H1 (cell line): ENCODE measurements around the gene ZNF785. TPM values are rescaled to one million over a fixed set of nuclear protein-coding genes. Genes with fewer than 3 reads are reported as not detected.

ENCODE experiments used
- CTCF ChIA-PET: fragments of 300-600 bp; sonication (Branson Sonifier 250); formaldehyde crosslinking; loops from one replicate; lab custom pipeline; 2021; ENCODE audit not compliant: partially characterized antibody; lab: Charles Lee
- POLR2A ChIA-PET: fragments of 300-600 bp; sonication (Branson Sonifier 250); formaldehyde crosslinking; loops from one replicate; lab custom pipeline; 2021; ENCODE audit warnings: inconsistent platforms; ENCODE audit not compliant: partially characterized antibody; lab: Charles Lee
- DNase-seq, 2 experiments: peaks; one replicate each; pipeline versions ENCODE4 v3.0.0 to v3.0.0-alpha.2; 2010 to 2022; ENCODE audit warnings: low spot score in 2 of 2, low read depth in 1 of 2, mixed read lengths in 1 of 2
- FAIRE-seq: peaks from 2 replicates; lab custom pipeline; 2011; peaks lifted over from hg19 to GRCh38; lab: Jason Lieb, UNC
- H2AFZ ChIP-seq: 2 replicates; pipeline ENCODE4 v1.8.1; 2012; ENCODE audit warnings: low read length, inconsistent platforms
- H2AK5ac ChIP-seq: 2 replicates; pipeline ENCODE4 v1.6.1; 2013; ENCODE audit warnings: low read depth, low read length
- H2BK120ac ChIP-seq: replicated peaks from 2 replicates; pipeline ENCODE3; 2013; ENCODE audit warnings: low read depth, low read length, inconsistent platforms
- H2BK12ac ChIP-seq: 2 replicates; pipeline ENCODE4 v1.6.1; 2013; ENCODE audit warnings: low read depth, low read length
- H2BK15ac ChIP-seq: 2 replicates; pipeline ENCODE4 v1.6.1; 2013; ENCODE audit warnings: low read length
- H2BK20ac ChIP-seq: 2 replicates; pipeline ENCODE4 v1.6.1; 2013; ENCODE audit warnings: low read length
- H2BK5ac ChIP-seq: 2 replicates; pipeline ENCODE4 v1.6.1; 2013; ENCODE audit warnings: low read depth, low read length
- H3K14ac ChIP-seq: 2 replicates; pipeline ENCODE4 v1.6.1; 2013; ENCODE audit warnings: inconsistent platforms; ENCODE audit not compliant: insufficient read length
- H3K18ac ChIP-seq: 2 replicates; pipeline ENCODE4 v1.6.1; 2013; ENCODE audit warnings: low read length; ENCODE audit errors: extremely low read depth
- H3K23ac ChIP-seq: 2 replicates; pipeline ENCODE4 v1.6.1; 2013; ENCODE audit warnings: inconsistent platforms; ENCODE audit not compliant: insufficient read length
- H3K23me2 ChIP-seq: 2 replicates; pipeline ENCODE4 v1.6.1; 2013; ENCODE audit warnings: low read depth, low read length
- H3K27ac ChIP-seq: 2 replicates; pipeline ENCODE4 v1.6.1; 2011; ENCODE audit warnings: low read depth, low read length, inconsistent platforms
- H3K27me3 ChIP-seq, 4 experiments: replicated peaks in 1 of 4; 1 replicate in 1 of 4; 2 replicates in 3 of 4; pipeline versions ENCODE4 v1.6.1 to v1.8.1; 2011 to 2013; ENCODE audit warnings: low read length in 3 of 4, mild to moderate bottlenecking in 3 of 4, inconsistent platforms in 2 of 4, mixed read lengths in 2 of 4, moderate library complexity in 1 of 4; ENCODE audit not compliant: control insufficient read depth in 3 of 4, insufficient read depth in 3 of 4; ENCODE audit errors: extremely low read depth in 1 of 4
- H3K36me3 ChIP-seq, 4 experiments: 2 replicates each; pipeline versions ENCODE4 v1.6.1 to v1.8.1; 2011 to 2013; ENCODE audit warnings: mild to moderate bottlenecking in 4 of 4, low read length in 3 of 4, moderate library complexity in 2 of 4, control low read depth in 1 of 4, inconsistent platforms in 1 of 4; ENCODE audit not compliant: insufficient read depth in 4 of 4, control insufficient read depth in 2 of 4
- H3K4ac ChIP-seq: replicated peaks from 2 replicates; pipeline ENCODE3; 2013; ENCODE audit warnings: low read length, low read depth, mixed read lengths, inconsistent platforms; ENCODE audit not compliant: insufficient read length
- H3K4me1 ChIP-seq, 4 experiments: replicated peaks in 1 of 4; 1 replicate in 1 of 4; 2 replicates in 3 of 4; pipeline versions ENCODE4 v1.6.1 to v1.8.1; 2011 to 2013; ENCODE audit warnings: low read length in 3 of 4, inconsistent platforms in 2 of 4, mixed read lengths in 1 of 4; ENCODE audit not compliant: insufficient read depth in 4 of 4, control insufficient read depth in 3 of 4
- H3K4me2 ChIP-seq, 2 experiments: 2 replicates each; pipeline versions ENCODE4 v1.6.1 to v1.8.1; 2011 to 2013; ENCODE audit warnings: low read depth in 2 of 2, low read length in 2 of 2, control low read depth in 1 of 2, inconsistent platforms in 1 of 2, mild to moderate bottlenecking in 1 of 2; ENCODE audit not compliant: insufficient read depth in 1 of 2
- H3K4me3 ChIP-seq, 4 experiments: fragments of 200-600, 300-600 bp in 1 of 4; sonication (generic), shearing (Covaris generic), sonication (Bioruptor Twin) in 1 of 4; 2 replicates each; pipeline versions ENCODE4 v1.5.1 to v1.8.1; 2011 to 2016; ENCODE audit warnings: low read length in 4 of 4, low read depth in 3 of 4, control low read depth in 2 of 4, inconsistent platforms in 2 of 4, mild to moderate bottlenecking in 2 of 4, mixed read lengths in 1 of 4, moderate library complexity in 1 of 4; ENCODE audit not compliant: insufficient read depth in 2 of 4; ENCODE audit errors: extremely low read depth in 1 of 4
- H3K56ac ChIP-seq: replicated peaks from 2 replicates; pipeline ENCODE3; 2013; ENCODE audit warnings: low read depth, mild to moderate bottlenecking, mixed read lengths, low read length, inconsistent platforms; ENCODE audit not compliant: insufficient read length
- H3K79me1 ChIP-seq: 2 replicates; pipeline ENCODE4 v1.6.1; 2013; ENCODE audit warnings: low read depth, low read length, control low read depth
- H3K79me2 ChIP-seq, 2 experiments: 2 replicates each; pipeline versions ENCODE4 v1.6.1 to v1.8.1; 2012 to 2013; ENCODE audit warnings: low read length in 2 of 2, mild to moderate bottlenecking in 2 of 2, inconsistent platforms in 1 of 2; ENCODE audit not compliant: insufficient read depth in 2 of 2, control insufficient read depth in 1 of 2
- H3K9ac ChIP-seq, 4 experiments: replicated peaks in 1 of 4; 1 replicate in 1 of 4; 2 replicates in 3 of 4; pipeline versions ENCODE4 v1.6.1 to v1.8.1; 2011 to 2013; ENCODE audit warnings: low read depth in 3 of 4, low read length in 3 of 4, control low read depth in 2 of 4, mild to moderate bottlenecking in 2 of 4, moderate library complexity in 2 of 4, inconsistent platforms in 1 of 4; ENCODE audit errors: extremely low read depth in 1 of 4
- H3K9me3 ChIP-seq, 2 experiments: 2 replicates each; pipeline versions ENCODE4 v1.6.1 to v1.8.1; 2012 to 2013; ENCODE audit warnings: mild to moderate bottlenecking in 2 of 2, moderate library complexity in 2 of 2, control low read depth in 1 of 2, inconsistent platforms in 1 of 2, low read depth in 1 of 2, low read length in 1 of 2, mixed read lengths in 1 of 2; ENCODE audit not compliant: insufficient read depth in 2 of 2
- H4K20me1 ChIP-seq, 2 experiments: replicated peaks in 1 of 2; 2 replicates each; pipeline versions ENCODE3 to v1.8.1; 2011 to 2013; ENCODE audit warnings: inconsistent platforms in 2 of 2, low read length in 2 of 2, mild to moderate bottlenecking in 1 of 2; ENCODE audit not compliant: insufficient read depth in 2 of 2, control insufficient read depth in 1 of 2
- H4K5ac ChIP-seq: 2 replicates; pipeline ENCODE4 v1.6.1; 2013; ENCODE audit warnings: low read length, low read depth, mixed read lengths, inconsistent platforms; ENCODE audit not compliant: insufficient read length
- H4K8ac ChIP-seq: 2 replicates; pipeline ENCODE4 v1.8.0; 2013; ENCODE audit warnings: mild to moderate bottlenecking, moderate library complexity, low read length, inconsistent platforms; ENCODE audit not compliant: insufficient read depth; ENCODE audit errors: extremely low read depth
- H4K91ac ChIP-seq: replicated peaks from 2 replicates; pipeline ENCODE3; 2013; ENCODE audit warnings: low read length, mixed read lengths, inconsistent platforms; ENCODE audit not compliant: insufficient read length
- CBX5 ChIP-seq: fragments of 300-800, 300-1000 bp; sonication (generic); IDR thresholded peaks from 2 replicates; pipeline ENCODE4 v1.7.1; 2016; ENCODE audit warnings: antibody characterized with exemption, low read length, low read depth
- CBX8 ChIP-seq: fragments of 300-800, 300-1000 bp; sonication (generic); IDR thresholded peaks from 2 replicates; pipeline ENCODE4 v1.7.1; 2016; ENCODE audit warnings: low read depth, low read length, borderline replicate concordance
- FOSL1 ChIP-seq: IDR thresholded peaks from 2 replicates; pipeline ENCODE4 v1.6.1; 2011; ENCODE audit warnings: mild to moderate bottlenecking, low read depth, low read length, moderate library complexity; ENCODE audit not compliant: insufficient read depth
- JUND ChIP-seq: IDR thresholded peaks from 2 replicates; pipeline ENCODE4 v1.6.1; 2011; ENCODE audit warnings: mild to moderate bottlenecking, improper control_type of control experiment, low read length
- POLR2A ChIP-seq, 2 experiments: IDR thresholded peaks; 1 replicate in 1 of 2; 2 replicates in 1 of 2; pipeline ENCODE4 v1.6.1; 2011; ENCODE audit warnings: low read depth in 2 of 2, low read length in 2 of 2, mild to moderate bottlenecking in 2 of 2; ENCODE audit errors: control extremely low read depth in 1 of 2
- RFX5 ChIP-seq: IDR thresholded peaks from 2 replicates; pipeline ENCODE4 v1.6.1; 2011; ENCODE audit warnings: low read depth, low read length, improper control_type of control experiment, borderline replicate concordance
- RNF2 ChIP-seq: fragments of 200-900, 300-1000 bp; sonication (generic); IDR thresholded peaks from 2 replicates; pipeline ENCODE4 v1.7.1; 2016; ENCODE audit warnings: borderline replicate concordance, low read depth, mild to moderate bottlenecking, antibody characterized with exemption, low read length; ENCODE audit not compliant: poor library complexity, severe bottlenecking; ENCODE audit errors: missing control alignments
- RXRA ChIP-seq: IDR thresholded peaks from 2 replicates; pipeline ENCODE4 v1.6.1; 2011; ENCODE audit warnings: low read depth, mild to moderate bottlenecking, low read length, moderate library complexity; ENCODE audit not compliant: insufficient read depth
- SP1 ChIP-seq: IDR thresholded peaks from 2 replicates; pipeline ENCODE4 v1.6.1; 2011; ENCODE audit warnings: low read depth, low read length
- YY1 ChIP-seq: IDR thresholded peaks from 2 replicates; pipeline ENCODE4 v1.6.1; 2011; ENCODE audit warnings: low read depth, mild to moderate bottlenecking, low read length
- WGBS, 2 experiments: shearing (Covaris generic) in 1 of 2; methylation state at CpG; one replicate each; pipeline versions ENCODE4 v1.1.6 to v1.1.7; 2013 to 2015; ENCODE audit warnings: low lambda C conversion rate in 2 of 2, mixed read lengths in 2 of 2, inconsistent platforms in 1 of 2, low coverage in 1 of 2, missing lambda C conversion rate in 1 of 2; ENCODE audit not compliant: insufficient replicate concordance in 2 of 2, insufficient coverage in 1 of 2, insufficient read length in 1 of 2; ENCODE audit errors: extremely low coverage in 1 of 2, missing lambda C conversion rate in 1 of 2; 5-methylcytosine and 5-hydroxymethylcytosine counted together
- polyA plus RNA-seq, 7 experiments: library from polyadenylated mRNA; depleted of rRNA in 3 of 7; stranded (reverse) in 5 of 7; unstranded in 2 of 7; fragments of >200 nt in 5 of 7; fragments of 200-250 nt in 2 of 7; gene quantifications; 1 replicate in 5 of 7; 2 replicates in 1 of 7; 4 replicates in 1 of 7; pipeline versions ENCODE4 v1.2.1 to v1.2.3, GENCODE V29; 2011 to 2013; ENCODE audit warnings: missing spikeins in 2 of 7, mixed read lengths in 2 of 7
- total RNA-seq: library from RNA; stranded (reverse); fragmentation: NEBNext Ultra II Directional; extraction: Animal tissue kit (Norgen Biotek cat#: 25700); gene quantifications from 2 replicates; pipeline ENCODE4 v1.2.1, GENCODE V29; 2021
- TF ChIP-seq, protein P1 (sequence below): IDR thresholded peaks from 2 replicates; pipeline ENCODE4 v1.6.1; 2012; ENCODE audit warnings: low read length, inconsistent platforms

The ZNF785 gene
- total and polyA plus RNA-seq, 2 of the 8 experiments (the other 6 are each of a cell fraction or from before 2014, with no cell fraction given): 8.6 to 12.9 TPM

- DNase-seq: no peak
- no peak overlapping the region for H4K5ac ChIP-seq
- H3K27ac ChIP-seq: no peak overlapping the region
- H3K4me3 ChIP-seq: no peak overlapping the region
- peaks cover 6% of the 10 kb centered on the region; the same call in 1 of the 2 replicates for H3K23me2 ChIP-seq
- H2BK15ac ChIP-seq: no peak overlapping the region
- peaks cover 0 to 9% (median 2%) of the 10 kb centered on the region in 4 experiments; a peak in 5 of 7 replicates for H3K4me1 ChIP-seq
- H3K79me2 ChIP-seq: no peaks in the 10 kb centered on the region
- TF ChIP-seq SP1 (no peak), POLR2A (IDR thresholded peaks at IDR 0.05; ENCODE audit: control extremely low read depth in 1 of 2, low read depth in 2 of 2, low read length in 2 of 2) (no peak), FOSL1 (no peak), CBX5 (no peak), YY1 (no peak), JUND (no peak), CBX8 (no peak), RNF2 (no peak), RXRA (no peak), RFX5 (no peak)
- TF ChIP-seq, protein P1, sequence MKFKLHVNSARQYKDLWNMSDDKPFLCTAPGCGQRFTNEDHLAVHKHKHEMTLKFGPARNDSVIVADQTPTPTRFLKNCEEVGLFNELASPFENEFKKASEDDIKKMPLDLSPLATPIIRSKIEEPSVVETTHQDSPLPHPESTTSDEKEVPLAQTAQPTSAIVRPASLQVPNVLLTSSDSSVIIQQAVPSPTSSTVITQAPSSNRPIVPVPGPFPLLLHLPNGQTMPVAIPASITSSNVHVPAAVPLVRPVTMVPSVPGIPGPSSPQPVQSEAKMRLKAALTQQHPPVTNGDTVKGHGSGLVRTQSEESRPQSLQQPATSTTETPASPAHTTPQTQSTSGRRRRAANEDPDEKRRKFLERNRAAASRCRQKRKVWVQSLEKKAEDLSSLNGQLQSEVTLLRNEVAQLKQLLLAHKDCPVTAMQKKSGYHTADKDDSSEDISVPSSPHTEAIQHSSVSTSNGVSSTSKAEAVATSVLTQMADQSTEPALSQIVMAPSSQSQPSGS: no peak
- H4K91ac ChIP-seq: no peak overlapping the region
- FAIRE-seq: no peak
- H3K4ac ChIP-seq: no peak overlapping the region
- no peak overlapping the region for H3K14ac ChIP-seq
- WGBS, 2 experiments: 88% methylated on average over 4 of the region's 4 CpGs; no CpG with 5 or more reads in 1 of the 2 experiments
- POLR2A ChIA-PET: interaction anchor here (0.7 to 5.0 kb wide), 11 partner anchors 8 to 138 kb away, joined by 3 to 26 read pairs (median 4); partner anchors contain the start of genes ZNF689, ZNF747, ZNF764 and ZNF785
- H3K9me3 ChIP-seq: no peaks in the 10 kb centered on the region
- H3K79me1 ChIP-seq: no peaks in the 10 kb centered on the region
- H3K27me3 ChIP-seq: peaks cover 0 to under 1% (median under 1%) of the 10 kb centered on the region in 4 experiments; a peak in 2 of 7 replicates
- H3K9ac ChIP-seq: no peak overlapping the region
- H2BK20ac ChIP-seq: no peak overlapping the region
- H4K8ac ChIP-seq: no peak overlapping the region
- H3K4me2 ChIP-seq: no peak overlapping the region
- H3K56ac ChIP-seq: no peak overlapping the region
- no peak overlapping the region for H2BK5ac ChIP-seq
- H2BK12ac ChIP-seq: no peak overlapping the region
- no peak overlapping the region for H2AFZ ChIP-seq
- H2AK5ac ChIP-seq: no peak overlapping the region
- H3K18ac ChIP-seq: no peak overlapping the region
- no peaks in the 10 kb centered on the region for H3K36me3 ChIP-seq
- H4K20me1 ChIP-seq: no peaks in the 10 kb centered on the region
- H3K23ac ChIP-seq: no peak overlapping the region
- H2BK120ac ChIP-seq: no peak overlapping the region
- CTCF ChIA-PET: interaction anchor here (0.6 to 5.7 kb wide), 8 partner anchors 27 to 117 kb away, joined by 3 to 28 read pairs (median 3); partner anchors contain the start of gene ZNF747
Observed at GRCh38 chr16:30566531-30566930, 19.0 kb downstream of the ZNF785 start.
